Natural killer cell (primary cell): ENCODE data around the gene KIFAP3. TPM values are rescaled to one million over a fixed set of nuclear protein-coding genes. Genes with fewer than 3 reads are reported as not detected.

Experiments used
- ATAC-seq, 3 donors: fragments of 150-1000 bp in 2 of 3; fragments of 200-7000 bp in 1 of 3; cut with Tn5 transposase; 1 replicate in 1 of 3; 2 replicates in 2 of 3; pipeline ENCODE4 v1.10.0; 2021; ENCODE audit warnings: mild to moderate bottlenecking in 2 of 3, moderate library complexity in 2 of 3
- DNase-seq, 2 donors: peaks; one replicate each; pipeline versions ENCODE4 v3.0.0 to v3.0.0-alpha.2; 2013 to 2021; ENCODE audit warnings: mixed read lengths in 1 of 2
- H3K27ac ChIP-seq: one replicate; pipeline ENCODE4 v1.5.1; 2013; ENCODE audit warnings: mild to moderate bottlenecking, low read length
- H3K27me3 ChIP-seq: one replicate; pipeline ENCODE4 v1.6.1; 2013; ENCODE audit warnings: low read length; ENCODE audit not compliant: control insufficient read depth, insufficient read depth
- H3K36me3 ChIP-seq: one replicate; pipeline ENCODE4 v1.6.1; 2013; ENCODE audit warnings: low read length; ENCODE audit not compliant: control insufficient read depth, insufficient read depth
- H3K4me1 ChIP-seq: one replicate; pipeline ENCODE4 v1.6.1; 2013; ENCODE audit warnings: low read length; ENCODE audit not compliant: control insufficient read depth, insufficient read depth
- H3K4me3 ChIP-seq: one replicate; pipeline ENCODE4 v1.5.1; 2013; ENCODE audit warnings: low read length
- H3K9me3 ChIP-seq: one replicate; pipeline ENCODE4 v1.6.1; 2013; ENCODE audit warnings: low read length; ENCODE audit not compliant: control insufficient read depth, insufficient read depth
- H3K27ac Mint-ChIP-seq, 2 donors: one replicate each; pipeline ENCODE4 v1.8.0; 2022; ENCODE audit warnings: mild to moderate bottlenecking in 2 of 2, mixed read lengths in 2 of 2, moderate library complexity in 1 of 2
- H3K27me3 Mint-ChIP-seq, 2 donors: one replicate each; pipeline ENCODE4 v1.8.0; 2022; ENCODE audit warnings: low read depth in 2 of 2, mixed read lengths in 2 of 2
- H3K36me3 Mint-ChIP-seq: one replicate; pipeline ENCODE4 v1.8.0; 2022; ENCODE audit warnings: mixed read lengths
- H3K4me1 Mint-ChIP-seq, 2 donors: one replicate each; pipeline ENCODE4 v1.8.0; 2022; ENCODE audit warnings: mixed read lengths in 2 of 2
- H3K4me3 Mint-ChIP-seq: one replicate; pipeline ENCODE4 v1.8.0; 2022; ENCODE audit warnings: mild to moderate bottlenecking, moderate library complexity, mixed read lengths
- H3K9me3 Mint-ChIP-seq, 2 donors: one replicate each; pipeline ENCODE4 v1.8.0; 2022; ENCODE audit warnings: mixed read lengths in 2 of 2
- WGBS: methylation state at CpG from one replicate; pipeline ENCODE4 v1.1.7; 2013; ENCODE audit warnings: missing lambda C conversion rate; ENCODE audit not compliant: insufficient coverage; 5-methylcytosine and 5-hydroxymethylcytosine counted together
- intact Hi-C: fragments of 100-400 bp; cut with micrococcal nuclease; formaldehyde crosslinking; loops from one replicate; pipeline ENCODE4 v1.14.2; 2022
- total RNA-seq, 4 donors: library from RNA; stranded (reverse); fragments of 120-200 nt in 1 of 4; gene quantifications; one replicate each; pipeline versions ENCODE4 v1.2.3 to v1.2.4, GENCODE V29; 2013 to 2022
- TF ChIP-seq, protein P1 (sequence below): fragments of 200-600 bp; IDR thresholded peaks from one replicate; pipeline ENCODE4 v1.8.0; 2022; ENCODE audit warnings: antibody characterized with exemption

The KIFAP3 gene
- total RNA-seq, 3 donors from 2014 or later (not counting 1 experiment from before 2014, with no cell fraction given): 31.0 to 34.3 (median 33.7) TPM

GRCh38 chr1:169945181-169945580 lies 129.3 kb downstream of the KIFAP3 start:
- Mint-ChIP-seq H3K27me3 (no peaks in the 10 kb centered on the region), H3K9me3 (no peaks in the 10 kb centered on the region), H3K36me3 (no peaks in the 10 kb centered on the region), H3K4me1 (no peaks in the 10 kb centered on the region), H3K27ac (no peak overlapping the region), H3K4me3 (no peak overlapping the region)
- H3K27me3 ChIP-seq: no peaks in the 10 kb centered on the region
- ATAC-seq (no peak), DNase-seq (no peak)
- intact Hi-C loops: no loop called here
- H3K36me3 ChIP-seq: peaks cover 8% of the 10 kb centered on the region
- no peak overlapping the region for H3K27ac ChIP-seq
- H3K4me3 ChIP-seq: no peak overlapping the region
- H3K9me3 ChIP-seq: no peaks in the 10 kb centered on the region
- TF ChIP-seq, protein P1, sequence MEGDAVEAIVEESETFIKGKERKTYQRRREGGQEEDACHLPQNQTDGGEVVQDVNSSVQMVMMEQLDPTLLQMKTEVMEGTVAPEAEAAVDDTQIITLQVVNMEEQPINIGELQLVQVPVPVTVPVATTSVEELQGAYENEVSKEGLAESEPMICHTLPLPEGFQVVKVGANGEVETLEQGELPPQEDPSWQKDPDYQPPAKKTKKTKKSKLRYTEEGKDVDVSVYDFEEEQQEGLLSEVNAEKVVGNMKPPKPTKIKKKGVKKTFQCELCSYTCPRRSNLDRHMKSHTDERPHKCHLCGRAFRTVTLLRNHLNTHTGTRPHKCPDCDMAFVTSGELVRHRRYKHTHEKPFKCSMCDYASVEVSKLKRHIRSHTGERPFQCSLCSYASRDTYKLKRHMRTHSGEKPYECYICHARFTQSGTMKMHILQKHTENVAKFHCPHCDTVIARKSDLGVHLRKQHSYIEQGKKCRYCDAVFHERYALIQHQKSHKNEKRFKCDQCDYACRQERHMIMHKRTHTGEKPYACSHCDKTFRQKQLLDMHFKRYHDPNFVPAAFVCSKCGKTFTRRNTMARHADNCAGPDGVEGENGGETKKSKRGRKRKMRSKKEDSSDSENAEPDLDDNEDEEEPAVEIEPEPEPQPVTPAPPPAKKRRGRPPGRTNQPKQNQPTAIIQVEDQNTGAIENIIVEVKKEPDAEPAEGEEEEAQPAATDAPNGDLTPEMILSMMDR: no peak
- WGBS: 94% methylated on average over 4 of the region's 4 CpGs
- H3K4me1 ChIP-seq: no peaks in the 10 kb centered on the region

DNA sequence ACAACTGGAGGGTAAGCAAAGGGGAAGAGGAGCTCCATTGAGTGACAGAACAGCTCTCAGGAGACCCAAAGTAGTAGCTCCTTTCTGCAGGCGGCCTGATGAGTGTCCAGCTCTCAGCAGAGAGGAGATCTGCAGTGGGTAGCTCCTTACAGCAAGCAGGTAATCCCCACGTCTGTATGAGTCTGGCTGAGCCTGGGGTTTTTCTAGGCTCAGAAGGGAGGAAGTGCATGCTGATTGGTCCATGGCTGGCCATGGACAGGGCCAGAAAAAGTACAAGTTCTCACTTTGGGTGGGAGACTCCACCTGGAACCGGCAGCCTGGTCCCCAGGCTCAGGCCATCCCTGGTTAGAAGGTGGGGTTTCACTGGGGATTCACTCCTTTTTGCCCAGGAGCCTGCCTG lies 129.9 kb downstream of the KIFAP3 start:
- H3K27me3 ChIP-seq: no peaks in the 10 kb centered on the region
- H3K9me3 ChIP-seq: no peaks in the 10 kb centered on the region
- Mint-ChIP-seq H3K4me1 (no peaks in the 10 kb centered on the region), H3K27me3 (no peaks in the 10 kb centered on the region), H3K27ac (no peak overlapping the region), H3K36me3 (no peaks in the 10 kb centered on the region), H3K4me3 (no peak overlapping the region), H3K9me3 (no peaks in the 10 kb centered on the region)
- H3K4me1 ChIP-seq: no peaks in the 10 kb centered on the region
- ATAC-seq (no peak), DNase-seq (no peak)
- 92% methylated on average over 3 of the region's 3 CpGs for WGBS
- TF ChIP-seq, protein P1: no peak
- H3K4me3 ChIP-seq: no peak overlapping the region
- H3K36me3 ChIP-seq: peaks cover 8% of the 10 kb centered on the region
- no peak overlapping the region for H3K27ac ChIP-seq
- intact Hi-C loops: no loop called here

GRCh38 chr1:169943963-169944526 lies 130.4 kb downstream of the KIFAP3 start:
- Histone ChIP-seq H3K9me3 (no peaks in the 10 kb centered on the region), H3K36me3 (peaks cover 8% of the 10 kb centered on the region), H3K4me1 (no peaks in the 10 kb centered on the region), H3K27me3 (no peaks in the 10 kb centered on the region), H3K27ac (no peak overlapping the region), H3K4me3 (no peak overlapping the region)
- TF ChIP-seq, protein P1: no peak
- intact Hi-C loops: no loop called here
- H3K4me3 Mint-ChIP-seq: no peak overlapping the region
- no peaks in the 10 kb centered on the region for H3K36me3 Mint-ChIP-seq
- H3K4me1 Mint-ChIP-seq: no peaks in the 10 kb centered on the region
- DNase-seq (no peak), ATAC-seq (no peak)
- no peaks in the 10 kb centered on the region for H3K9me3 Mint-ChIP-seq
- H3K27me3 Mint-ChIP-seq: no peaks in the 10 kb centered on the region
- 90% methylated on average over 17 of the region's 17 CpGs for WGBS
- H3K27ac Mint-ChIP-seq: no peak overlapping the region
